NCI-H2081 treated with DMSO at 0.1 percent for 48 hours (cell line): ENCODE results near the gene RAP1A.

Experiments used
- DNase-seq: peaks from one replicate; lab custom pipeline; 2025; lab: John Stamatoyannopoulos, UW

The RAP1A gene

DNA sequence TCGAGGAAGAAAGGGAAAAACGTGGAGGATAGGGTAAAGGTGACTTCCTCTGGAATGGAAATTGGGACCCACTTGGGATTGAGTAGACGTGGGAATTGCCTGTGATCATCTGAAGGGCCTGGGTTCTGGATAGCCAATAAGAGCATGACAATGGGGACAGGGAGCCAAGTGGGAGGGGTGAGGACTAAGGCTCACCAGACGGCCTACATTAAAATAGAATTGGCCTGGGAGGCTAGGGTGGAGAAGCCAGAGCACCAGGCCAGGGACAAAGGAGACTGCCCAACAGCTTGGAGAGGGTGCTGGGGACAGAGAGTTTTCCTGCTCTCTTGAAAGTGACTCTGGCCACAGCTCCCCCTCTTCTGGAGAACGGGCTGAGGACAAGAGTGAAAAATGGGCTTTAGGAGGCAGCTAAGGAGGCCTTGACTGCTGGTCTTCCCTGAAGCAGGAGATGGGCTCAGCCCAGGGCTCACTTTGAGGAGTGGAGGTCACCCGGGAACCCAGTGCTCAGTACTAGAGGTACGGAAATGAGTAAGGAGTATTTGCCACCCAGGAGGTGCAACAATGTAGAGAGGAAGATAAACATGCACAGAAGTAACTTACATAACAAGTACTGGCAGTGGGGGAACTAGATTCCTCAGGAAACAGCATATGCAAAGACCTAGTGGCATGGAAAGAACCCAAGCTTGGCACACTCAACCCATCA lies 100.8 kb downstream of the RAP1A start:
- DNase-seq: no peak

DNA sequence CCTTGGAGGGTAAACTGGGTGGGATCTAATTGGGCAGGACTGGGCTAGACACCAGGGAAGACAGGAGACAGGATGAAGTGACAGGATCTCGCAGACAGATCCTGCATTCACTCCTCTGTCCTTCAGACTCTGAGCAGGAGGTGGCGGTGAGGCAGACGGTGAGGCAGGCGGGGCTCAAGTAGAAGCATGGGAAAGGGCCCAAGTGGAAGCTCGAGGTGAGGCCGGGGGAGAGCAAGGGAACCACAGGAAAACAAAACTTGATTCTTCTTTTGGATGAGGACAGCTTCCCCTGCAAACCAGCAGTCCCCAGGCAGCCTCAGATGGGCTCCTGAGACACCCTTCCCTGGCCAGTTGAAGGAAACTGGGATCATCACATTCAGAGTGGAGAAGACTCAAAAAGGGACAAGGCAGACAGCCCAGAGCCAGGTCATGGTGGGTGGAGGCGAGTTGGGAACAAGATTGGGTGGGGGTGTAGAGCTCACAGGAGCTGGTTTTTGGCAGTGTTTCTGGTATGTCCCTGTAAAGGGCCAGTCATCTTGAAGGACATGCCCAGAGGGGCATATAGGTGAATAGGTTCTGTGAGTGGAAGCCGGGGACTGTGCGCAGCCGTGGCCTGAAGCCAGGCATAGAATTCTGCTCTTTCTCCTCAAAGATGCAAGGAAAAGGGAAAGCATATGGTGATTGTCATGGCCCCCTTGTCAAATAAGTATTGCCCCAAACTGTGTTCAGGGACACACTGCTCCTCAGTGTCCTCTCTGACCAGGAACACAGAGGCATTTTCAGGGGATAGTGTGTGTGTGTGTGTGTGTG lies 101.6 kb downstream of the RAP1A start:
- no peak for DNase-seq

DNA sequence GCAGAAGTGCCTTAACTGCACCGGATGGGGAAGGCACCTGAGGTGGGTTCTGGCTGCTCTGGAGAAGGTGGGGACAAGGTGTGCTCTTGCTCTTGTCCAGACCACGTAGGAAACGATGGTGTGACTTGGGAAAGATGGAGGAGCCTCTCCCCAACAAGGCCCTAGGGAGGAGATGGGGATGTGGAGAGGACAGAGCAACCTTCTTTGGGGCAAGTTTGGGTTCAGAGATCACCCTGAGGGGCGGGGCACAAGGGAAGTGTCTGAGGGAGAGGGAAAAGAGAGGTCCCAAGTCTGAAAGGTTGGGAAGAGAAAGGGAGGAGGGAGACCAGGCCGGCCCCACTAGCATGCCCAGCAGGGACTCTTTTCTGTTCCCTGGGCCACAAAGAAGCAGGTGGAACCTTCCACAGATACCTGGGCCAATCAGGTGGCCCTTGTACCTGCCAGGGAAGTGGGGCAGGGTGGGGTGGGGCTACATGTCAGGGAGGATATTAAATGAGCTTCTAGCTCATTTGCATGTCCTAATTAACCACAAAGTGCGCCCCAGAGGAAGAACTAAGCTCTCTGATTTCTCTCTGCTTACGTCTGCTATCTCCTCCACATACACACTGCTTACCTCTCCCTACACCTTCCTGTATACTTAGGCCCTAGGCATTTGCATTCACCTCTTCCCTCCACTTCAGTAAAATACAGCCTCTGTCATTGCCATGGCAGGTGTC lies 103.7 kb downstream of the RAP1A start:
- no peak for DNase-seq

DNA sequence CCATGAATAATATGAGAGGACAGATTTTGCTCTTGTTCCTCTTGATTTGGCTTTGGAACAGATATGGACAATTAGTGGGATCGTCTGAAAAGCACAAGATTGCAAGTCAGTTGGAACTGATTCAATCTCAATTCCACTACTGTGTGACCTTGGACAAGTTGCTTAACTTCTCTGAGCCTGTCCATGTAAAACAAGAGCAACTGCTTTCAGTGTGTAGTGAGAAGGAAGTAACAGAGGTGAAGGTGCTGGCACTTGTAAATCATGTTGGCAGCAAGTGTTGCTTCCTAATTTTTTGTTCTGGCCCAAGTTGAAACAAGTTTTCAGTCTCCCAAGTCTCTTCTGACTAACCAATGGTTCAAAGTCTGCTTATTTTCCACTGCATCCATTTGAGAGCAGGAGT lies 104.3 kb downstream of the RAP1A start:
- DNase-seq: no peak

- DNase-seq: no peak
These were observed 105.6 kb downstream of the RAP1A start for GRCh38 chr1:111725192-111725591.

DNA sequence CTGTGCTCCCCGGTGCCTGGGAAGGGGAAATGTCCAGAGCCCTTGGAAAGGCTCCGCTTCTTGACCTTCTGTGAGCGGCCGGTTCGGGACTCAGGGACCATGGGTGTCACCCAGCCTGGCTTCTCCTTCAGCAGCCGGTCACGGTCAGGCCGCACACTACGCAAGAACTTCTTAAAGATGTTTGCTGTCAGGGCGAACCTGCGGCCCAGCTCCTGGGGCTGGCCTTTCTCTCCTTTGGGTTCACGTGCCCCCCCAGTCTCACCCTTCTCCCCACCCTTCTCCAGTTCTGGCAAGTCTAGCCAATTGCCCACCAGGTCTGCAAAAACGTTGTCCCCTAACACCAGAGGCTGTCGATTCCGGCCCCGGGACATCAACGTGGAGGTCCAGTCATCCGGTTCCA lies 107.5 kb downstream of the RAP1A start:
- DNase-seq: no peak

- DNase-seq: no peak
These were observed 109.8 kb downstream of the RAP1A start for GRCh38 chr1:111729271-111729921.

- no peak for DNase-seq
These were observed 110.5 kb downstream of the RAP1A start for GRCh38 chr1:111729946-111730681.

DNA sequence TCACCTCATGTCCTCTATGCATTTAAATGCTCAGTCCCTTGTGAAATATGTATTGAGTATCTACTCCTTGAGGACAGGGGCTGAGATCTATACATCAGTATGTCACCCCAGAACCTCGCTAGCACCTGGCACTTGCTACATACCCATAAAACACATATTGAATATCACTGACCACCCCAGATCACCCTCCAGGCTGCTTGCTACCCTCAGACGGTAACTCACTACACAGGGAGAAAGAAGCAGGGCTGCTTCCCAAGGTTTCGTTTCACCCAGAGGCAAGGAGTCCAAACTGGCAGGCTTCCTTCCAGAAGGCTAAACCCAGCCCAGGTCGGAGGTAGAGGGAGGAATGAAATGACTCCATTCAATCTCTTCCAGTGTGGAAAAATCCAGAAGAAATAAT lies 111.1 kb downstream of the RAP1A start:
- no peak for DNase-seq

- no peak for DNase-seq
These were observed 112.4 kb downstream of the RAP1A start for GRCh38 chr1:111731956-111732355.

DNA sequence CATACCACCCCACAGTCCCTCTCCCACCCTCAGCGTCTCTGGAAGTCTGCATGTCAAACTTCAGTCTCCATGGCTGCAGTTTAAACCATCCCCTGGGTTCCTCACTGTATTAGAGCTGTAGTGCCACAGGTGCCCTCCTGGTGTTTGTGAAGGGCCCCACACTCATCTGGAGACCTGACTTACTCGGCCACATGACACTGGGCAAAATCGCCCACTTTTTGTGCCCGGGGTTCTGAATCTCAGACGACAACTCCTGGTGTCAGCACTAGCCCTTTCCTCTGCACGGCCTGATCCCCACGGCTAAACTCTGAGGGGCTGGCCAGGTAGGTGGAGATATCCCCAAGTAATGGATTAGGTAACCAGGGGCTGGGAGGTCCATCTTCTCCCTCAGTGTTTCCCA lies 113.1 kb downstream of the RAP1A start:
- no peak for DNase-seq

DNA sequence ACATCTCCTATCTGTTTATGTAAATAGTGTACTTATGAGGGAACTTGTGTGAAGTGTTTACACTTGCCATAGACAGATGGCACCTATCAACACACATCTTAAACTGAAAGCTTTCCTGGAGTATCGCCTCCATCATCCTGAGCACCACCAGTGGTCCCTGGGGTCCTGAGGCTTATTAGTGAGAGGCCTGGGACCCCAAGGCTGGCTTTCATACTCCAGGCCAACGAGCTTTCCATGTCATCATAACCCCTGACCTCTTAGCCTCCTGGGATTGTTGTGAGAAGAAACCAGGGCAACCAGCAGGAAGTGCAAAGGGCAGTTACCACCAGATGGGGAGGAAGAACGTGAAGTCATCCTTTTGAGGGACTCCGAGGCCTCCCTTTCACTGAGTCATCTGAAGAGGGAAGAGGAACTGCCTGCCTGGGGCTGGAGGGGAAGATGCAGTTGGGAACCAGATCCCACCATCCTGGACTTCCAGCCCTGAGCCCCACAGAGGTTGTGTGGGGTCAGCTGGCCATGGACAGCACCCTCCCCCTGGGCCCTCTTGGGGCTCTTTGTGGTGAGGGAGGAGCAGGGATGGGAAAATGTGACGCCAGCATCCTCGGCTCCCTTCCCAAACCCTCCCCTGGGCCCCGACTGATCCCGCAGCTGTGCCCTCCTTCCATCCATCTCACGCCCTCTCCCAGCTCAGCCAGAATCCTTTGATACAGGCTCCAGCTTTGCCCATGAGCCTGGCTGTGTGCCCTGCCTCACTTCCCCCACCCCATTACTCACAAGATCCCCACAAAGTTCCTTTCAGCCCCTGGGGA lies 113.8 kb downstream of the RAP1A start:
- no peak for DNase-seq

GRCh38 chr1:111733992-111734341 lies 114.4 kb downstream of the RAP1A start:
- DNase-seq: no peak

DNA sequence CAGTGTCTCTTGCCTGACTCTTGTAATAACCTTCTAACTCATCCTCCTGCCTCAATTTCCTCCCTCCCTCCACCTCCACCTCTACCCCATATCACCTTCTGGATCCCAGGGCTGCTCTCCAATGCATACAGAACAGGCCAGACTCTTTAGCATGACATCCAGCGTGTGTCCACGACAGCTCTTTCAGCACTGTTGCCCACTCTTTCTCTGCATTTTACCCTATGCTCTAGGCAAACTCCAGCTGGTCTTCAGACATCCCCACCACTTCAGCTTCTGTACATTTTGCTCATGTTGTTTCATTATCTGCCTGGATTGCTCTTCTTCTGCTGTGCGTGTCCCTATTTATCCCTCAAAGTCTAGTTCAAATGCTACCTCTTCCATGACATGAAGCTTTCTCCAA lies 114.8 kb downstream of the RAP1A start:
- no peak for DNase-seq

- no peak for DNase-seq
These were observed 115.3 kb downstream of the RAP1A start for GRCh38 chr1:111734856-111735255.

GRCh38 chr1:111735321-111735720 lies 115.7 kb downstream of the RAP1A start:
- no peak for DNase-seq

- DNase-seq: no peak
These were observed 116.4 kb downstream of the RAP1A start for GRCh38 chr1:111735858-111736544.

DNA sequence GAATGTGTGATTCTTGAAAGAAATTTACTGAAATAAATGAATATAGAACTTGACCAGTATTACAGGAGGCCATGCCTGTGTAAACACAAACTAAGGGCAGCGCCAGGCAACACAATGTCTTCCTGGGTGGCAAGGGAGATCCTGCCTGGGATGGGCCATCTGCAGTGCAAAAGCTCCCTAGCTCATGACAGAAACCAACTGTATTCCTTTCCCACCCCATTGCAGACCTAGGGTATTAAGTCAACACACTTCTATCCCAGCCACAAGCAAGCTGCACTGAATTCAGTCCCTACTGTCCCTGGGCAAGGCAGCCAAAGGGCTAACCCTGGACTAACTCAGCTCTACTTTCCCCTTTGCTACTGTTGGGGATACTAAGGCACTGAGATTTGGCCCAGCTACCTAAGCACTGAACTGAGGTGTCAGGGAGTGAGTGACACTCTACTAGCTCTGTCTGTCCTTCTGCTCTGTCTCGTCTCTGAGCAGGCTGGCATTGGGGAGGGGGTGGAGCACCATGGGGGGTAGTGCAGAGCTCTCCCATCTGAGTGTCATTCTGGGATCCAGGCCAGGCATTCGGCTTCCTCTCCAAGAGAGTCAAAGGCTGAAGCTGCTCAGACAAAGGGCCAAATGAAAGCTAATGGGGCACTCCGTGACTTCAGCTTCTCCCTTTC lies 117.1 kb downstream of the RAP1A start:
- no peak for DNase-seq

- DNase-seq: no peak
These were observed 117.9 kb downstream of the RAP1A start for GRCh38 chr1:111737216-111738132.
